ENCODE results near the gene LDB3.

- no peak for TF ChIP-seq CTCF (conservative IDR thresholded peaks at IDR 0.05)
- no peak for TF ChIP-seq EZH2 (IDR thresholded peaks at IDR 0.05; ENCODE audit: low read depth)
These were observed 22.4 kb downstream of the LDB3 start for GRCh38 chr10:86690657-86691084.
